Measurements from ENCODE around the gene BMPR1B.

The BMPR1B gene

GRCh38 chr4:95085124-95085833, 327.5 kb downstream of the BMPR1B start:
- DNase-seq, result no peak
- no peaks in the 10 kb centered on the region for H3K36me3 ChIP-seq (replicated peaks)
- no peak overlapping the region for H3K27ac ChIP-seq
- in situ Hi-C loops (cut with HindIII; ENCODE audit: low pct_ligation_motif_present, low sequenced_read_pairs), result no loop called here
- TF ChIP-seq CTCF (IDR thresholded peaks at IDR 0.05; ENCODE audit: low read depth, low read length, missing control alignments), result no peak
- no peaks in the 10 kb centered on the region for H3K27me3 ChIP-seq (replicated peaks)
- no peak overlapping the region for H3K4me3 ChIP-seq (ENCODE audit: low read depth, low read length)

GRCh38 chr4:95086551-95086950, 328.8 kb downstream of the BMPR1B start:
- no peak for TF ChIP-seq CTCF (IDR thresholded peaks at IDR 0.05; ENCODE audit: low read depth, low read length, missing control alignments)
- Histone ChIP-seq H3K27ac (no peak overlapping the region), H3K4me3 (ENCODE audit: low read depth, low read length) (no peak overlapping the region), H3K36me3 (replicated peaks) (no peaks in the 10 kb centered on the region), H3K27me3 (replicated peaks) (no peaks in the 10 kb centered on the region)
- DNase-seq, result no peak
- in situ Hi-C loops (cut with HindIII; ENCODE audit: low pct_ligation_motif_present, low sequenced_read_pairs), result no loop called here

- TF ChIP-seq CTCF (IDR thresholded peaks at IDR 0.05; ENCODE audit: low read depth, low read length, missing control alignments), result no peak
- no peak for DNase-seq
- in situ Hi-C loops (cut with HindIII; ENCODE audit: low pct_ligation_motif_present, low sequenced_read_pairs), result no loop called here
- H3K4me3 ChIP-seq (ENCODE audit: low read depth, low read length), result no peak overlapping the region
- H3K27ac ChIP-seq, result no peak overlapping the region
- H3K36me3 ChIP-seq (replicated peaks), result no peaks in the 10 kb centered on the region
- H3K27me3 ChIP-seq (replicated peaks), result no peaks in the 10 kb centered on the region
Measured at GRCh38 chr4:95087657-95088455, 330.1 kb downstream of the BMPR1B start.

- no peak for DNase-seq
- Histone ChIP-seq H3K36me3 (replicated peaks) (no peaks in the 10 kb centered on the region), H3K4me3 (ENCODE audit: low read depth, low read length) (no peak overlapping the region), H3K27me3 (replicated peaks) (no peaks in the 10 kb centered on the region), H3K27ac (no peak overlapping the region)
- in situ Hi-C loops (cut with HindIII; ENCODE audit: low pct_ligation_motif_present, low sequenced_read_pairs), result no loop called here
- no peak for TF ChIP-seq CTCF (IDR thresholded peaks at IDR 0.05; ENCODE audit: low read depth, low read length, missing control alignments)
Measured at GRCh38 chr4:95091272-95091671, 333.5 kb downstream of the BMPR1B start.

- in situ Hi-C loops (cut with HindIII; ENCODE audit: low pct_ligation_motif_present, low sequenced_read_pairs), result no loop called here
- H3K36me3 ChIP-seq (replicated peaks), result no peaks in the 10 kb centered on the region
- TF ChIP-seq CTCF (IDR thresholded peaks at IDR 0.05; ENCODE audit: low read depth, low read length, missing control alignments), result no peak
Measured at GRCh38 chr4:95092766-95093165, 335.0 kb downstream of the BMPR1B start.

More at GRCh38 chr4:95092766-95093165, 335.0 kb downstream of the BMPR1B start:
- no peaks in the 10 kb centered on the region for H3K27me3 ChIP-seq (replicated peaks)
- H3K4me3 ChIP-seq (ENCODE audit: low read depth, low read length), result no peak overlapping the region
- no peak for DNase-seq
- no peak overlapping the region for H3K27ac ChIP-seq

Measured in brain microvascular endothelial cell (primary cell).